Body of pancreas (tissue), 4 donors: ENCODE results near the gene FN3KRP. TPM values are rescaled to one million over a fixed set of nuclear protein-coding genes. Genes with fewer than 3 reads are reported as not detected.

ENCODE experiments used
- ATAC-seq: fragments of 150-250 bp; one replicate; pipeline ENCODE4 v1.9.1; 2016
- DNase-seq, 4 donors: peaks; one replicate each; pipeline ENCODE4 v3.0.0-alpha.2; 2019
- H3K27ac ChIP-seq, 4 donors: fragments of 200-600 bp; sonication (generic); 1 replicate in 3 of 4; 2 replicates in 1 of 4; pipeline versions ENCODE4 v1.5.1 to v1.6.1; 2016 to 2019; ENCODE audit warnings: mild to moderate bottlenecking in 1 of 4, mixed read lengths in 1 of 4, moderate library complexity in 1 of 4
- H3K27me3 ChIP-seq, 2 donors: fragments of 200-600 bp; sonication (generic); one replicate each; pipeline ENCODE4 v1.6.0; 2016; ENCODE audit warnings: mild to moderate bottlenecking in 1 of 2
- H3K36me3 ChIP-seq, 2 donors: fragments of 200-600 bp; sonication (generic); replicated peaks in 1 of 2; 2 replicates each; pipeline ENCODE4 v1.5.1; 2016; ENCODE audit warnings: low read depth in 2 of 2; ENCODE audit not compliant: insufficient read depth in 1 of 2
- H3K4me1 ChIP-seq: fragments of 200-600 bp; sonication (generic); one replicate; pipeline ENCODE4 v1.6.0; 2016
- H3K4me3 ChIP-seq, 2 donors: fragments of 200-600 bp; sonication (generic); 1 replicate in 1 of 2; 2 replicates in 1 of 2; pipeline ENCODE4 v1.5.1; 2016 to 2019
- H3K9me3 ChIP-seq, 3 donors: fragments of 200-600 bp; sonication (generic); 1 replicate in 2 of 3; 2 replicates in 1 of 3; pipeline ENCODE4 v1.5.1; 2016
- CTCF ChIP-seq, 7 experiments: fragments of 450-650 bp in 4 of 7; fragments of 200-600 bp in 3 of 7; sonication (generic) in 3 of 7; IDR thresholded peaks; one replicate each; pipeline ENCODE4 v1.5.1; 2016 to 2019; ENCODE audit warnings: antibody characterized with exemption in 7 of 7
- POLR2A ChIP-seq, 3 donors: fragments of 450-650 bp; IDR thresholded peaks; one replicate each; pipeline ENCODE4 v1.6.1; 2016; ENCODE audit warnings: antibody characterized with exemption in 3 of 3, mild to moderate bottlenecking in 2 of 3
- WGBS, 2 donors: methylation state at CpG; one replicate each; pipeline ENCODE4 v1.1.5; 2017; 5-methylcytosine and 5-hydroxymethylcytosine counted together
- intact Hi-C: fragments of 100-400 bp; cut with DNase I; formaldehyde crosslinking; loops from one replicate; pipeline ENCODE4 v1.15.1; 2023
- total RNA-seq, 2 donors: library from RNA; depleted of rRNA; stranded (reverse); fragments of >200 nt; gene quantifications; one replicate each; pipeline ENCODE4 v1.1.0, GENCODE V29; 2016

Gene FN3KRP
- total RNA-seq, 2 donors from 2014 or later: 7.6 to 8.0 TPM

GRCh38 chr17:82722341-82723013, 6.0 kb downstream of the FN3KRP start:
- Histone ChIP-seq H3K4me1 (peaks cover 8% of the 10 kb centered on the region), H3K36me3 (peaks cover 0 to 8% of the 10 kb centered on the region in 2 donors), H3K4me3 (no peak overlapping the region), H3K27ac (no peak overlapping the region), H3K27me3 (no peaks in the 10 kb centered on the region), H3K9me3 (no peaks in the 10 kb centered on the region)
- intact Hi-C loops: no loop called here
- no peak for TF ChIP-seq CTCF (IDR thresholded peaks at IDR 0.05)
- no peak for TF ChIP-seq POLR2A (IDR thresholded peaks at IDR 0.05)
- ATAC-seq (no peak), DNase-seq (no peak)
- 85 to 86% methylated on average over 18 to 19 of the region's 19 CpGs for WGBS, 2 donors

- H3K27ac ChIP-seq: no peak overlapping the region
- no peak overlapping the region for H3K4me3 ChIP-seq
- no peak for DNase-seq
- H3K9me3 ChIP-seq: no peaks in the 10 kb centered on the region
- 85 to 90% methylated on average over 12 to 26 of the region's 26 CpGs for WGBS, 2 donors
- intact Hi-C loops: no loop called here
- no peak for ATAC-seq
- peaks cover 0 to 8% of the 10 kb centered on the region in 2 donors for H3K36me3 ChIP-seq
- TF ChIP-seq POLR2A (IDR thresholded peaks at IDR 0.05): no peak
- TF ChIP-seq CTCF (IDR thresholded peaks at IDR 0.05): peak in 1 of 7 experiments; percentile 24
- no peaks in the 10 kb centered on the region for H3K4me1 ChIP-seq
- no peaks in the 10 kb centered on the region for H3K27me3 ChIP-seq
Observed at GRCh38 chr17:82723169-82723807, 6.8 kb downstream of the FN3KRP start.

- intact Hi-C loops: no loop called here
- DNase-seq: no peak
Observed at GRCh38 chr17:82726427-82726826, 9.9 kb downstream of the FN3KRP start.

GRCh38 chr17:82729479-82730260, 13.2 kb downstream of the FN3KRP start:
- ATAC-seq (no peak), DNase-seq (no peak)
- Histone ChIP-seq H3K27me3 (no peaks in the 10 kb centered on the region), H3K36me3 (peaks cover 0 to 4% of the 10 kb centered on the region in 2 donors), H3K4me1 (peaks cover 3% of the 10 kb centered on the region), H3K27ac (no peak overlapping the region), H3K9me3 (no peaks in the 10 kb centered on the region), H3K4me3 (no peak overlapping the region)
- 86 to 90% methylated on average over 15 to 47 of the region's 48 CpGs for WGBS, 2 donors
- TF ChIP-seq CTCF (IDR thresholded peaks at IDR 0.05): no peak
- TF ChIP-seq POLR2A (IDR thresholded peaks at IDR 0.05): no peak
- intact Hi-C loops: no loop called here

More at GRCh38 chr17:82726427-82726826, 9.9 kb downstream of the FN3KRP start:
- 93 to 96% methylated on average over 5 to 10 of the region's 10 CpGs for WGBS, 2 donors
- H3K36me3 ChIP-seq: peaks cover 0 to 8% of the 10 kb centered on the region in 2 donors
- H3K27ac ChIP-seq: no peak overlapping the region
- TF ChIP-seq POLR2A (IDR thresholded peaks at IDR 0.05): no peak
- TF ChIP-seq CTCF (IDR thresholded peaks at IDR 0.05): no peak
- no peak overlapping the region for H3K4me3 ChIP-seq
- H3K27me3 ChIP-seq: no peaks in the 10 kb centered on the region
- no peaks in the 10 kb centered on the region for H3K4me1 ChIP-seq
- no peaks in the 10 kb centered on the region for H3K9me3 ChIP-seq
- ATAC-seq: no peak
